ENCODE results near the gene FGF9.

The FGF9 gene

DNA sequence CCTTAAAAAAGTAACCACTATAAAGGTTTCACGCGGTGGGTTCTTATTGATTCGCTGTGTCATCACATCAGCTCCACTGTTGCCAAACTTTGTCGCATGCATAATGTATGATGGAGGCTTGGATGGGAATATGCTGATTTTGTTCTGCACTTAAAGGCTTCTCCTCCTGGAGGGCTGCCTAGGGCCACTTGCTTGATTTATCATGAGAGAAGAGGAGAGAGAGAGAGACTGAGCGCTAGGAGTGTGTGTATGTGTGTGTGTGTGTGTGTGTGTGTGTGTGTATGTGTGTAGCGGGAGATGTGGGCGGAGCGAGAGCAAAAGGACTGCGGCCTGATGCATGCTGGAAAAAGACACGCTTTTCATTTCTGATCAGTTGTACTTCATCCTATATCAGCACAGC lies 30.6 kb downstream of the FGF9 start:
- Histone ChIP-seq H3K4me1 (ENCODE audit: low read length) (no peaks in the 10 kb centered on the region), H3K27me3 (ENCODE audit: low read depth, low read length) (no peaks in the 10 kb centered on the region), H3K27ac (ENCODE audit: low read length) (no peak overlapping the region), H3K36me3 (replicated peaks; ENCODE audit: low read depth, low read length) (no peaks in the 10 kb centered on the region), H4K20me1 (ENCODE audit: insufficient read depth, low read length) (no peaks in the 10 kb centered on the region), H3K9me3 (ENCODE audit: insufficient read depth, low read length) (no peaks in the 10 kb centered on the region; the same call in 1 of the 2 replicates), H2AFZ (ENCODE audit: low read depth, low read length) (no peak overlapping the region), H3K4me3 (ENCODE audit: low read length) (no peak overlapping the region), H3K79me2 (ENCODE audit: low read length) (no peaks in the 10 kb centered on the region), H3K4me2 (ENCODE audit: low read length) (no peak overlapping the region), H3K9ac (ENCODE audit: low read length) (no peak overlapping the region)
- TF ChIP-seq EZH2phosphoT487 (IDR thresholded peaks at IDR 0.05; ENCODE audit: low read depth), result no peak
- TF ChIP-seq CTCF (IDR thresholded peaks at IDR 0.05; ENCODE audit: low read depth, low read length), result no peak

GRCh38 chr13:21703846-21704245 lies 33.0 kb downstream of the FGF9 start:
- H3K4me3 ChIP-seq (ENCODE audit: low read length), result no peak overlapping the region
- H3K27me3 ChIP-seq (ENCODE audit: low read depth, low read length), result no peaks in the 10 kb centered on the region

DNA sequence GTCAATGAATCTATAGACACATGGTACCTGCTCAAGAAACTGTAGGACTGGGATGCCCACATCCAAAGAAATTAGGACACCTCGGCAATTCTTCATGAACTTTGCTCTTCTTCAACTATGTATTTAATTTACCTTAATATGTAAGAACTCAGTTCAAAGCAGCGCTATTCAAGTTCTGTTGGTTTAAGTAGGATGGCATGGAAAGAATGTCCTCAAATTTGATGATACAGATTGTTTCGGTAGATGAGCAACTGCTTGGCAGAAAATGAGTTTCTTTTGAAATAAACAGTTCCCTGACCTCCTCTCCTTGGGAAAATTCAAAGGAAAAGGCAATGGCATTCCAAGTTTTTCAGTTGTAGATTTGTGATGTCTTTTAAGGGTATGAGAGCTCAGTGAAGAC lies 36.7 kb downstream of the FGF9 start:
- H3K27ac ChIP-seq (ENCODE audit: low read length), result no peak overlapping the region
- no peaks in the 10 kb centered on the region for H3K27me3 ChIP-seq (ENCODE audit: low read depth, low read length)
- H3K4me2 ChIP-seq (ENCODE audit: low read length), result no peak overlapping the region
- no peak overlapping the region for H2AFZ ChIP-seq (ENCODE audit: low read depth, low read length)
- H3K9ac ChIP-seq (ENCODE audit: low read length), result no peak overlapping the region
- H3K4me3 ChIP-seq (ENCODE audit: low read length), result no peak overlapping the region
- no peaks in the 10 kb centered on the region for H3K9me3 ChIP-seq (ENCODE audit: insufficient read depth, low read length)
- no peaks in the 10 kb centered on the region for H3K4me1 ChIP-seq (ENCODE audit: low read length)
- H3K36me3 ChIP-seq (replicated peaks; ENCODE audit: low read depth, low read length), result no peaks in the 10 kb centered on the region
- no peaks in the 10 kb centered on the region for H4K20me1 ChIP-seq (ENCODE audit: insufficient read depth, low read length)
- TF ChIP-seq CTCF (IDR thresholded peaks at IDR 0.05; ENCODE audit: low read depth, low read length) (no peak), EZH2phosphoT487 (IDR thresholded peaks at IDR 0.05; ENCODE audit: low read depth) (no peak)
- H3K79me2 ChIP-seq (ENCODE audit: low read length), result no peaks in the 10 kb centered on the region

More at GRCh38 chr13:21703846-21704245, 33.0 kb downstream of the FGF9 start:
- TF ChIP-seq EZH2phosphoT487 (IDR thresholded peaks at IDR 0.05; ENCODE audit: low read depth) (no peak), CTCF (IDR thresholded peaks at IDR 0.05; ENCODE audit: low read depth, low read length) (no peak)
- H3K79me2 ChIP-seq (ENCODE audit: low read length), result no peaks in the 10 kb centered on the region
- no peaks in the 10 kb centered on the region for H4K20me1 ChIP-seq (ENCODE audit: insufficient read depth, low read length)
- no peaks in the 10 kb centered on the region for H3K4me1 ChIP-seq (ENCODE audit: low read length)
- H3K4me2 ChIP-seq (ENCODE audit: low read length), result no peak overlapping the region
- H3K9me3 ChIP-seq (ENCODE audit: insufficient read depth, low read length), result no peaks in the 10 kb centered on the region
- H3K9ac ChIP-seq (ENCODE audit: low read length), result no peak overlapping the region
- no peaks in the 10 kb centered on the region for H3K36me3 ChIP-seq (replicated peaks; ENCODE audit: low read depth, low read length)
- no peak overlapping the region for H2AFZ ChIP-seq (ENCODE audit: low read depth, low read length)
- H3K27ac ChIP-seq (ENCODE audit: low read length), result no peak overlapping the region

DNA sequence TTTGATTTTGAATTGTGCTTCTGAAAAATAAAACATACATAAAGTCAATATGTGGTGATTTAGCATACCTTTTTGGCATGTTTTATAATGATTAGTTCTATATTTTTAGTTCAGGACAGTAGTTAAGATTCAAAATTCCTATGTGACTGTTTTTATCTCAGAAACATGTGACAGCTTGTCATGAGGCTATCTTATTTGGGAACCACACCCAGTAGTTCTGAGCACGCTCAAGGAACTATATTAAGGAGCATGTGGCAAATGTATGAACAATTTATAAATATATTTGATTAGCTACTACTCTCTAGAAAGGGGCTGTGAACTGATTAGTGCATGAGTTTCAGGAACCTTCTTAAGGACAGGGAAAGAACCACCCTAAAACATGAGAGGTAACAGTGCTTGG lies 38.8 kb downstream of the FGF9 start:
- H3K9me3 ChIP-seq (ENCODE audit: insufficient read depth, low read length), result no peaks in the 10 kb centered on the region
- H3K79me2 ChIP-seq (ENCODE audit: low read length), result no peaks in the 10 kb centered on the region
- no peak overlapping the region for H3K9ac ChIP-seq (ENCODE audit: low read length)
- H3K4me1 ChIP-seq (ENCODE audit: low read length), result no peaks in the 10 kb centered on the region
- H3K27ac ChIP-seq (ENCODE audit: low read length), result no peak overlapping the region
- TF ChIP-seq CTCF (IDR thresholded peaks at IDR 0.05; ENCODE audit: low read depth, low read length) (no peak), EZH2phosphoT487 (IDR thresholded peaks at IDR 0.05; ENCODE audit: low read depth) (no peak)
- H3K27me3 ChIP-seq (ENCODE audit: low read depth, low read length), result no peaks in the 10 kb centered on the region
- no peak overlapping the region for H3K4me2 ChIP-seq (ENCODE audit: low read length)
- no peaks in the 10 kb centered on the region for H3K36me3 ChIP-seq (replicated peaks; ENCODE audit: low read depth, low read length)
- no peaks in the 10 kb centered on the region for H4K20me1 ChIP-seq (ENCODE audit: insufficient read depth, low read length)
- no peak overlapping the region for H3K4me3 ChIP-seq (ENCODE audit: low read length)
- H2AFZ ChIP-seq (ENCODE audit: low read depth, low read length), result no peak overlapping the region

Data from OCI-LY3 (cell line).